ENCODE measurements around the gene ZNF532.

The ZNF532 gene

GRCh38 chr18:58911241-58911640 lies 46.6 kb downstream of the ZNF532 start:
- no peaks in the 10 kb centered on the region for H3K4me1 ChIP-seq (ENCODE audit: insufficient read depth, low read length, poor library complexity, severe bottlenecking)
- H3K9ac ChIP-seq (ENCODE audit: low read depth, low read length, poor library complexity, severe bottlenecking), result no peak overlapping the region
- H3K9me2 ChIP-seq (replicated peaks; ENCODE audit: low read depth, low read length), result no peaks in the 10 kb centered on the region
- no peaks in the 10 kb centered on the region for H3K27me3 ChIP-seq (ENCODE audit: insufficient read depth, low read length, poor library complexity, severe bottlenecking)
- H3F3A ChIP-seq (ENCODE audit: low read depth), result no peaks in the 10 kb centered on the region
- no peak for TF ChIP-seq CTCF (conservative IDR thresholded peaks at IDR 0.05; ENCODE audit: low read length)
- no peak overlapping the region for H2AFZ ChIP-seq (ENCODE audit: low read length)
- H3K9me3 ChIP-seq (ENCODE audit: insufficient read depth, low read depth, low read length), result no peaks in the 10 kb centered on the region
- no peak overlapping the region for H3K4me2 ChIP-seq (ENCODE audit: low read depth, low read length, poor library complexity, severe bottlenecking)
- H3K4me3 ChIP-seq (ENCODE audit: low read length, poor library complexity, severe bottlenecking), result no peak overlapping the region
- no peaks in the 10 kb centered on the region for H3K79me2 ChIP-seq (ENCODE audit: insufficient read depth, low read length)
- H3K36me3 ChIP-seq (ENCODE audit: insufficient read depth, low read length), result no peaks in the 10 kb centered on the region
- H4K20me1 ChIP-seq (ENCODE audit: insufficient read depth, low read length, poor library complexity, severe bottlenecking), result no peaks in the 10 kb centered on the region

- H3K9me3 ChIP-seq (ENCODE audit: insufficient read depth, low read depth, low read length), result no peaks in the 10 kb centered on the region
- H3K4me2 ChIP-seq (ENCODE audit: low read depth, low read length, poor library complexity, severe bottlenecking), result no peak overlapping the region
- no peak overlapping the region for H3K9ac ChIP-seq (ENCODE audit: low read depth, low read length, poor library complexity, severe bottlenecking)
- no peaks in the 10 kb centered on the region for H3F3A ChIP-seq (ENCODE audit: low read depth)
- no peak for TF ChIP-seq CTCF (conservative IDR thresholded peaks at IDR 0.05; ENCODE audit: low read length)
- no peak for TF ChIP-seq EZH2phosphoT487 (IDR thresholded peaks at IDR 0.05; ENCODE audit: borderline replicate concordance)
- no peaks in the 10 kb centered on the region for H3K79me2 ChIP-seq (ENCODE audit: insufficient read depth, low read length)
- no peak overlapping the region for H3K4me3 ChIP-seq (ENCODE audit: low read length, poor library complexity, severe bottlenecking)
- H3K27me3 ChIP-seq (ENCODE audit: insufficient read depth, low read length, poor library complexity, severe bottlenecking), result no peaks in the 10 kb centered on the region
- H3K4me1 ChIP-seq (ENCODE audit: insufficient read depth, low read length, poor library complexity, severe bottlenecking), result no peaks in the 10 kb centered on the region
- no peaks in the 10 kb centered on the region for H4K20me1 ChIP-seq (ENCODE audit: insufficient read depth, low read length, poor library complexity, severe bottlenecking)
- no peaks in the 10 kb centered on the region for H3K36me3 ChIP-seq (ENCODE audit: insufficient read depth, low read length)
- H2AFZ ChIP-seq (ENCODE audit: low read length), result no peak overlapping the region
- no peaks in the 10 kb centered on the region for H3K9me2 ChIP-seq (replicated peaks; ENCODE audit: low read depth, low read length)
Measured at GRCh38 chr18:58911766-58912165, 47.1 kb downstream of the ZNF532 start.

- Histone ChIP-seq H3K9ac (ENCODE audit: low read depth, low read length, poor library complexity, severe bottlenecking) (no peak overlapping the region), H3K4me2 (ENCODE audit: low read depth, low read length, poor library complexity, severe bottlenecking) (no peak overlapping the region), H4K20me1 (ENCODE audit: insufficient read depth, low read length, poor library complexity, severe bottlenecking) (no peaks in the 10 kb centered on the region), H2AFZ (ENCODE audit: low read length) (no peak overlapping the region), H3K4me3 (ENCODE audit: low read length, poor library complexity, severe bottlenecking) (no peak overlapping the region), H3K9me2 (replicated peaks; ENCODE audit: low read depth, low read length) (no peaks in the 10 kb centered on the region), H3F3A (ENCODE audit: low read depth) (no peaks in the 10 kb centered on the region), H3K79me2 (ENCODE audit: insufficient read depth, low read length) (no peaks in the 10 kb centered on the region), H3K9me3 (ENCODE audit: insufficient read depth, low read depth, low read length) (no peaks in the 10 kb centered on the region), H3K27me3 (ENCODE audit: insufficient read depth, low read length, poor library complexity, severe bottlenecking) (no peaks in the 10 kb centered on the region), H3K4me1 (ENCODE audit: insufficient read depth, low read length, poor library complexity, severe bottlenecking) (no peaks in the 10 kb centered on the region), H3K36me3 (ENCODE audit: insufficient read depth, low read length) (no peaks in the 10 kb centered on the region)
- TF ChIP-seq CTCF (conservative IDR thresholded peaks at IDR 0.05; ENCODE audit: low read length) (no peak), EZH2phosphoT487 (IDR thresholded peaks at IDR 0.05; ENCODE audit: borderline replicate concordance) (no peak)
Measured at GRCh38 chr18:58915006-58915799, 50.5 kb downstream of the ZNF532 start.
